Fibroblast of peridontal ligament (primary cell): ENCODE measurements around the gene SYNRG.
A peak's percentile ranks its signal among the peaks of the same experiment; 100 is the strongest.
"Not testable (repeated sequence)": the region's sequence is repeated elsewhere in the genome, so short reads cannot be mapped to it uniquely, and the experiment has no call there.

Experiments used
- DNase-seq: peaks from one replicate; pipeline ENCODE4 v3.0.0-alpha.2; 2010; ENCODE audit errors: extremely low read depth

SYNRG gene

DNA sequence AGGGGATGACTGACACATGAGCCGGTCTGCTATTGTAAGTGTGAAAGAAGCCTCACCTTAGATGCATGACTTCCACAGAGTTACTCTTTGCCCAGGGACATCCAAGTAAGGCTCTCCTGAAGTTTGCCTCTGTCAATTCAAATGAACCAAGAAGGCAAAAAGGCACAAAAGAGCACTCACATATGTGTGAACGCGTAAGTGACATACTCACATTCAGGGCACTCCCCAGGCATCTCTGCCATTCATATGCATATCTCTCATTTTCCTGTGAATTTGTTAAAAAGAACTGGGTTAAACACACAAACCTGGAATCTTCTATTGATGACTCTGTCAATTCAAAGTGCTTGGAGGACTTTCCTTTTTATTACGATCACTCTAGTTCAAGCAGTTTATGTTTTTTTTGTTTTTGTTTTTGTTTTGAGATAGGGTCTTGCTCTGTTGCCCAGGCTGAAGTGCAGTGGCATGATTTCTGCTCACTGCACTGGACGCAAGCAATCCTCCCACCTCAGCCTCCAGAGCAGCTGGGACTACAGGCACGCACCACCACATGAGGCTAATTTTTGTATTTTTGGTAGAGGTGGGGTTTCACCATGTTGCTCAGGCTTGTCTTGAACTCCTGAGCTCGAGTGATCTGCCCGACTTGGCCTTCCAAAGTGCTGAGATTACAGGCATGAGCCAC lies 70.1 kb downstream of the SYNRG start:
- no peak for DNase-seq

- DNase-seq: no peak
Measured at GRCh38 chr17:37535906-37536305, 73.3 kb downstream of the SYNRG start.

GRCh38 chr17:37532756-37533155 lies 76.5 kb downstream of the SYNRG start:
- peak; percentile 62 for DNase-seq

DNA sequence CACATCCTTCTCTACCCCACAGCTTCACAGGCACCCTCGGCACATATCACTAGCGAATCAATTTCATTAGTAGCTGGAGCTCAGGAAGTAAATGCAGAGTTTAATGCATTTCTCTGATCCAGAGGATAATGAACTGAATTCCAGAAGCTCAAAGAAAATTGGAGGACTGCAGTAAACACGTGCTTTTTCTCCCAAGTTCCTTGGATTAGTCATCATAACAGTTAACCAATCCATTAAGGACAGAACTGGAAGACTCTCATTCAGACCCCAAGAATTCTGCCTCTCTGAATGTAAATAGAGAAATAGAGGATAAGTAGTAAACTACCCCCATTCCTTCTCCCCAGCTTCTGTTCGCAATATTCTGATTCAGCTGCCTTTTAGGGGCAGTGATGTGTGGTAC lies 78.8 kb downstream of the SYNRG start:
- peak; percentile 49 for DNase-seq

GRCh38 chr17:37527249-37527851 lies 81.9 kb downstream of the SYNRG start:
- peak; percentile 72 for DNase-seq

- no peak for DNase-seq
Measured at GRCh38 chr17:37523715-37524219, 85.5 kb downstream of the SYNRG start.

DNA sequence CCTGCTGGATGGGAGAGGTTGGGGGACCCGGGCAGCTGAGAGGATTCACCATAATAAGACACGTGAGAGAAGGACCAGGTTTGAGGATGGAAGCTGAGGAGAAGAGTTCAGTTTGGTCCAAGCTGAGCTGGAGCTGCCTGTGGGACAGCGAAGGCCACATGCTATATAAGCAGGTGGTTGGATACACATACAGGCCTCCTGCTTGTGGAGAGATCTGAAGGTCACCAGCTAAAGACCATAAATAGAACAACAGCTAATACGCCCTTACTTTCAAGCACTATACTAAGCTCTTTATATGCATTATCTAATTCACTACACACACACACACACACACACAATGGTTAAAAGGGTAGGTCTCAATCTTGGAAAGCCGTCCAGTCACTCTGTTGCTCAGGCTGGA lies 87.4 kb downstream of the SYNRG start:
- DNase-seq: no peak

DNA sequence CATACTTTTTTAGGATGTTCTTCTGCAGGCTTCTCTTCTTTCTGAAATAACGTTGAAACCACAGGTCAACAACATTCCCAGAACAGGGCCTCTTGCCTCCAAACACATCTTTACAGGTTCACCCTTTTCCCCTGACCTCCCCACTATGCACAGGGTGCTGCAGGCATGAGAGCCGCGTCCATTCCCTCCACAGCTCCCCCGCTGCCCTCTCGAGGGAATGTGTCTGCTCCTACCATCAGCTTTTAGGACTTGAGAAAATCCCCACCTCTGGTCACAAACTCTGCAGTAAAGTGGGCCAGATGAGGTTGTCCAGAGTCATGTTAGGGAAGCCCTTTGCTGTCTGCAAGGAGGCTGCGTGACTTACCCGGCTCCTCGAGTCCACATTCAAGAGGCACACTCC lies 89.0 kb downstream of the SYNRG start:
- no peak for DNase-seq

DNA sequence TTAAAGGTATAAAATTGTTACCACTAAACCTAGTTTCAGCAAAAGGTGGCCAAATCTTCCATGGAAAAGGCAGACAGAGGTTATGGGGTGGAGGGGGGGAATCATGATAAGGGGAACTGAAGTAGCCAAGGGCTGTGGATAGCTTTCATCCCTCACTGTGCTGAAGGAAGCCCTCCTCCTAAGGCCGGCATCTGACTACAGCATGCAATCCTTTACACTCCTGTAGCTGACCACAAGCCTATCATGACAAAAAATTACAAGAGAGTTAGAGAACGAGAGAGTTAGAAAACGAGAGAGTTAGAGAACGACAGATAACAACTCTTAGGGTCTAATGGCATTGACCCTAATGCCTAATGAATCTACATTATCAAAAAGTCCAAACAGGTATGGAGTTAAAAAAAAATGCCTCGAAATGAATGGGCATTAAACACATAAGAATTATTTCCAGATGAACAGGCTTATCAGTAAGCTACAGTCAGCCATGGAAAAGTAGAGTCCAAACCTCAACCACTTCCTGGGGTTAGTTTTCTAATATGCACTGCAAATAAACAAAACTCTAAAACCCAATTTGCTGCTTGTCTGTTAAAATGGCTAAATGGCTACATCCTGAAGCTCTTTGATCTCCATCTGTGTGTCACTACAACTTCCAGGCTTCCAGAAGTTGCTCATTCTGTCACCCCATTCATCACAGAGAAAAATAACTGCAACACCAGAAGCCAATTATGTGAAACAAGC lies 89.8 kb downstream of the SYNRG start:
- no peak for DNase-seq

- peak; percentile 40 for DNase-seq
Measured at GRCh38 chr17:37518826-37519225, 90.4 kb downstream of the SYNRG start.

- no peak for DNase-seq
Measured at GRCh38 chr17:37517881-37518280, 91.3 kb downstream of the SYNRG start.

DNA sequence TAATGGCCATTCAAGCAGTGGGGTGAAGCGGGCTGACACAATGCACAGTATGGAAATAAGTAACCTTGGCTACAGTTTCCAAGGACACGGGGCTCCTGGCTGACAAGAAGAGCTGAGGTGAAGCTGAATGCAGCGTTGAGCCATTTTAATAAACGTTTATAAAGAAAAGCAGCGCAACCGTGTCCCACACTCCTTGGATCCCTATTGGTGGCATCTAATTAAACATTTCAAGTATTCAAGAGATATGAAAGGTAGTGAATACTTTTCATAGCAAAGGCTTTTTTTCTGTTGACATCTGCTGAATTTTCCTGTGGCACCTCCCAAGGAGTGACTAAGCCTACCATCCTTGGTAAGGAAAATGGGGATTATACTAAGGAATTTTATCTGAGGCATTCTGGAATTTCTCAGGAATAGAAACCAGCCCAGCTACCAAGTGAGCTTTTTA lies 93.1 kb downstream of the SYNRG start:
- DNase-seq: no peak

- no peak for DNase-seq
Measured at GRCh38 chr17:37513711-37514110, 95.5 kb downstream of the SYNRG start.

DNA sequence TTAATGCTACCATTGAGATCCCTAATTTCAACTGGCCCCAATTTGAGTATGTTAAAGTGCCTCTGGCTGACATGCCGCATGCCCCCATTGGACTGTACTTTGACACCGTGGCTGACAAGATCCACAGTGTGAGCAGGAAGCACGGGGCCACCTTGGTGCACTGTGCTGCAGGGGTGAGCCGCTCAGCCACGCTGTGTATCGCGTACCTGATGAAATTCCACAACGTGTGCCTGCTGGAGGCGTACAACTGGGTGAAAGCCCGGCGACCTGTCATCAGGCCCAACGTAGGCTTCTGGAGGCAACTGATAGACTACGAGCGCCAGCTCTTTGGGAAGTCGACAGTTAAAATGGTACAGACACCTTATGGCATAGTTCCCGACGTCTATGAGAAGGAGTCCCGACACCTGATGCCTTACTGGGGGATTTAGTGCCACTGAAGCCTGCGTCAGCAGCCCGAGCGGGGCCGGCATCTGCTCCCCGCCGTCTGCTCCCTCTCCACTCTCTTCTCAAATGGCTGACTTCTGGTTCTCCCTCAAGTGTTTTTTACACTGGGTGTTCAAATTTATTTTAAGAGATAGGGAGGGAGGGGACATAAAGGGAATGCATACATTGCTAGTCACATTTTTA lies 96.7 kb downstream of the SYNRG start:
- DNase-seq: no peak

GRCh38 chr17:37511642-37512041 lies 97.6 kb downstream of the SYNRG start:
- DNase-seq: not testable (repeated sequence)

DNA sequence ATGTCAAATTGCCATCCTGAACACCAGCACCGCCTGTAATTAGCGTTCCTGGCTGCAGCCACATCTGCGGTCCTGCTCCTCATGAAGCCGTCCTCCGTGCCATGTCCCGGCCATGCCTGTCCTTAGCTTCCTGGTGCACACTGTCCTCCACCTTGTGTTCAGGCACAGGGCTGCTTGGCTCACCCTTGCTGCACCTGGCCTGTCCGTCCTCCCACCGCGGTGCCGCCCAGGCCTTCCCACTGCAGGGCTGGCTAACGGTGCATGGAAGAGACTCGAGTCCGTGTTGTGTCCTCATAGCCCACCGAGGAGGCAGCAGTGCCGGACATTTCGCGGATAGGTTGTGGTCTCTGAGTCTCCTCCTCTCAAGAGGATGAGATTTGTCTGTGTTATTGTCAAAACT lies 99.2 kb downstream of the SYNRG start:
- DNase-seq: no peak

DNA sequence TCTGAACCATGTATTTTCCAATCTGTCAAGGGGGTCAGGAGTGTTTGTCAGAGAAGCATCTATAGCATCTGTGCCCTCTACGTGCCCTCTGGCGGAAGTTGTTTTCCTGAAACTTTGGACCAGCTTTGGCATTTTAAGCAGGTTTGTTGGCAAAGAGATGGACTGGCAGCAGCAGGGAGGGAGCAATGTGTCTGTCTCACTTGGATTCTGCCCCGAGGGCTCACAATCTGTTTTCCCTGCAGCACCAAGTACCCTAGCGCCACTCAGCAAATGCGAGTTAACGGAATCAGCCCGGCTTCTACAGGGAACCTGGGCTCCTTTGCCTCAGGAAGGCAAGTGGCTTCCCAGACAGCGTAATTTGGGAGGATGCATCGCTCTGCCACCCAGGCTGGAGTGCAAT lies 102.1 kb downstream of the SYNRG start:
- no peak for DNase-seq

DNA sequence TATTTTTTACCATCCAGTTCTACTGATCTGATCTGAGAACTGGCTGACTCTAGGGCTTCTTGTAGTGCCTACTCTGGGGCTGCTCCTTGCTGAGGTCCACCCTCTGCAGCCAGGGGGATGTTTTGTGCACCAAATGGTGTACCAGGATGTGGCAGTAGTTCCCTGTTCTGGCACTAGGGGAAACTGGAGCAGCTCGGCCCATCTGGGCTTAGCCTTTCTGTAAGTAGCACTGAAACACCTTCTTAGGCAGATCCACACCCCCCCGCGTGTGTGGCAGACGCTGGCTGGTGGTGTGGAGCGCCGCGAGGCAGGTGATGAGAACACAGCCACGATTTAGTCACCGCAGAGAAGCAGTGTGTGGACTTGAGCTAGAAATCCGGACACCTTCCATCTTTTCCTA lies 102.5 kb downstream of the SYNRG start:
- DNase-seq: no peak

DNA sequence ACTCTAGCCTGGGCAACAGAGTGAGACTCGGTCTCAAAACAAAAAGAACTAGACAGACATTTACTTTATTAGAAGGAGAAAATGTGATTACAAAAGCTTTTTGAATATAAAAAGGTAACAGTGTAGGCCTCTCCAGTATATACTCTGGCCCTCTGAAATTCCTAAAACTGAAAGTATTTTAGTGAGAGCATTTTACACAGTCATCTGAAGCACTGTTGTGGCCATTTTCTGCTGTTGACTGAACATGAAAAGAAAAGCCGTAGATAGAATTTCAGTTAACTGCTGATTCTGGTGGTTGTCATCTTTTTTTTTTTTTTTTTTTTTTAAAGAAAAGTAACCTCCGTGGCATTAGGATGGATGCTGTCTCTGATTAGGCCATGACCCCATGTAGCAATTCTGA lies 103.9 kb downstream of the SYNRG start:
- no peak for DNase-seq

DNA sequence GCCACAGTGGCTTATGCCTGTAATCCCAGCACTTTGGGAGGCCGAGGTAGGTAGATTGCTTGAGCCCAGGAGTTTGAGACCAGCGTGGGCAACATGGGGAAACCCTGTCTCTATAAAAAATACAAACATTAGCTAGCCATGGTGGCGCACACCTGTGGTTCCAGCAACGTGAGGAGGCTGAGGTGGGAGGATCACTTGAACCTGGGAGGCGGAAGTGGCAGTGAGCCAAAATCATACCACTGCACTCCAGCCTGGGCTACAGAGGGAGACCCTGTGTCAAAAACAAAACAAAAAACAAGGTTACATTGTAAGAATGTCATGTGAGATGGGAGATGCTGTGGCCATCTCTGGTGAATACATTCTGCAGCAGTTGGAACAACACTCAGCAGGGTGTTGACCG lies 106.1 kb downstream of the SYNRG start:
- DNase-seq: no peak

- DNase-seq: no peak
Measured at GRCh38 chr17:37502009-37502936, 106.9 kb downstream of the SYNRG start.
